SU-DHL-6 (cell line): ENCODE results near the gene DLG2.

Experiments used
- H2AFZ ChIP-seq: fragments of 200-600 bp; sonication (generic); 2 replicates; pipeline ENCODE4 v1.6.1; 2014; ENCODE audit warnings: low read depth, mild to moderate bottlenecking, moderate library complexity, mixed read lengths, antibody characterized with exemption, low read length; ENCODE audit not compliant: severe bottlenecking
- H3F3A ChIP-seq: fragments of 200-600 bp; shearing (Covaris generic); 2 replicates; pipeline ENCODE4 v1.6.0; 2016; ENCODE audit warnings: antibody characterized with exemption, mild to moderate bottlenecking; ENCODE audit not compliant: insufficient read depth
- H3K27ac ChIP-seq: fragments of 200-600 bp; sonication (generic); 2 replicates; pipeline ENCODE4 v1.5.1; 2016; ENCODE audit warnings: low read depth, mild to moderate bottlenecking, low read length, moderate library complexity, mixed read lengths
- H3K27me3 ChIP-seq: fragments of 200-600 bp; sonication (generic), shearing (Covaris generic); 2 replicates; pipeline ENCODE4 v1.6.0; 2014; ENCODE audit warnings: mild to moderate bottlenecking, low read length
- H3K36me3 ChIP-seq: fragments of 200-600 bp; sonication (generic); 2 replicates; pipeline ENCODE4 v1.6.1; 2014; ENCODE audit warnings: mild to moderate bottlenecking, low read length, mixed read lengths
- H3K4me2 ChIP-seq: fragments of 300-600, 200-600 bp; shearing (Covaris generic), sonication (generic); 2 replicates; pipeline ENCODE4 v1.6.0; 2014; ENCODE audit warnings: low read length, low read depth, mild to moderate bottlenecking; ENCODE audit not compliant: poor library complexity, severe bottlenecking
- H3K4me3 ChIP-seq: fragments of 200-600 bp; sonication (generic); 2 replicates; pipeline ENCODE4 v1.5.1; 2014; ENCODE audit warnings: antibody characterized with exemption, low read length, mild to moderate bottlenecking, mixed read lengths; ENCODE audit not compliant: insufficient read depth, poor library complexity, severe bottlenecking
- H3K79me2 ChIP-seq: fragments of 200-600 bp; sonication (generic); 2 replicates; pipeline ENCODE4 v1.6.1; 2014; ENCODE audit warnings: mild to moderate bottlenecking, low read length, moderate library complexity; ENCODE audit not compliant: insufficient read depth
- H3K9ac ChIP-seq: fragments of 200-600 bp; sonication (generic); 2 replicates; pipeline ENCODE4 v1.7.0; 2014; ENCODE audit warnings: mild to moderate bottlenecking, low read length
- H3K9me2 ChIP-seq: fragments of 200-600 bp; sonication (generic); replicated peaks from 2 replicates; pipeline ENCODE4 v1.6.1; 2014; ENCODE audit warnings: low read length; ENCODE audit not compliant: insufficient read depth
- H3K9me3 ChIP-seq: fragments of 200-600 bp; sonication (generic); 2 replicates; pipeline ENCODE4 v1.6.1; 2014; ENCODE audit warnings: low read length, mixed read lengths; ENCODE audit not compliant: insufficient read depth
- H4K20me1 ChIP-seq: fragments of 200-600 bp; sonication (generic); 2 replicates; pipeline ENCODE4 v1.6.1; 2014; ENCODE audit warnings: low read depth, mild to moderate bottlenecking, antibody characterized with exemption, low read length, moderate library complexity, mixed read lengths
- CTCF ChIP-seq: fragments of 200-600 bp; sonication (generic); IDR thresholded peaks from one replicate; pipeline ENCODE4 v1.5.1; 2017; ENCODE audit warnings: antibody characterized with exemption, mild to moderate bottlenecking, low read length, moderate library complexity; ENCODE audit not compliant: insufficient read depth, poor library complexity, severe bottlenecking
- EZH2phosphoT487 ChIP-seq: fragments of 200-600 bp; sonication (generic), shearing (Covaris generic); conservative IDR thresholded peaks from 2 replicates; pipeline ENCODE4 v1.6.1; 2018; ENCODE audit warnings: mild to moderate bottlenecking, antibody characterized with exemption, low read length, moderate library complexity, mixed read lengths

Gene DLG2

GRCh38 chr11:83764643-83765042, 1862.5 kb downstream of the DLG2 start:
- H3K4me3 ChIP-seq: no peak overlapping the region
- no peak overlapping the region for H3K27ac ChIP-seq
- H3K9ac ChIP-seq: no peak overlapping the region
- no peaks in the 10 kb centered on the region for H3K27me3 ChIP-seq
- H3K9me2 ChIP-seq: no peaks in the 10 kb centered on the region
- no peaks in the 10 kb centered on the region for H3K36me3 ChIP-seq
- no peak overlapping the region for H2AFZ ChIP-seq
- H4K20me1 ChIP-seq: no peaks in the 10 kb centered on the region
- no peak overlapping the region for H3K4me2 ChIP-seq
- no peaks in the 10 kb centered on the region for H3K79me2 ChIP-seq
- no peaks in the 10 kb centered on the region for H3F3A ChIP-seq
- TF ChIP-seq CTCF (no peak), EZH2phosphoT487 (no peak)
- H3K9me3 ChIP-seq: no peaks in the 10 kb centered on the region

GRCh38 chr11:83760932-83761331, 1866.2 kb downstream of the DLG2 start:
- Histone ChIP-seq H3K9me3 (no peaks in the 10 kb centered on the region), H3K79me2 (no peaks in the 10 kb centered on the region), H3F3A (no peaks in the 10 kb centered on the region), H3K9me2 (no peaks in the 10 kb centered on the region), H4K20me1 (no peaks in the 10 kb centered on the region), H3K4me2 (no peak overlapping the region), H3K4me3 (no peak overlapping the region), H3K9ac (no peak overlapping the region), H3K27me3 (no peaks in the 10 kb centered on the region), H2AFZ (no peak overlapping the region), H3K36me3 (no peaks in the 10 kb centered on the region), H3K27ac (no peak overlapping the region)
- TF ChIP-seq EZH2phosphoT487 (no peak), CTCF (no peak)

- Histone ChIP-seq H2AFZ (no peak overlapping the region), H3K9me2 (no peaks in the 10 kb centered on the region), H3K4me3 (no peak overlapping the region), H3K79me2 (no peaks in the 10 kb centered on the region), H4K20me1 (no peaks in the 10 kb centered on the region), H3K27ac (no peak overlapping the region), H3K9ac (no peak overlapping the region), H3K36me3 (no peaks in the 10 kb centered on the region), H3K9me3 (no peaks in the 10 kb centered on the region), H3K27me3 (no peaks in the 10 kb centered on the region), H3K4me2 (no peak overlapping the region), H3F3A (no peaks in the 10 kb centered on the region)
- TF ChIP-seq EZH2phosphoT487: no peak
- TF ChIP-seq CTCF: no peak
Measured at GRCh38 chr11:83759148-83759547, 1868.0 kb downstream of the DLG2 start.

GRCh38 chr11:83751041-83751440, 1876.1 kb downstream of the DLG2 start:
- no peak overlapping the region for H2AFZ ChIP-seq
- H3K27me3 ChIP-seq: no peaks in the 10 kb centered on the region
- no peaks in the 10 kb centered on the region for H3K79me2 ChIP-seq
- H3K9me2 ChIP-seq: no peaks in the 10 kb centered on the region
- H3K9me3 ChIP-seq: no peaks in the 10 kb centered on the region
- H3K27ac ChIP-seq: no peak overlapping the region
- no peak for TF ChIP-seq EZH2phosphoT487
- no peak for TF ChIP-seq CTCF
- no peaks in the 10 kb centered on the region for H3F3A ChIP-seq
- H3K9ac ChIP-seq: no peak overlapping the region
- no peak overlapping the region for H3K4me3 ChIP-seq
- no peaks in the 10 kb centered on the region for H4K20me1 ChIP-seq
- H3K4me2 ChIP-seq: no peak overlapping the region
- H3K36me3 ChIP-seq: no peaks in the 10 kb centered on the region
